ENCODE data around the gene SYCE3. TPM values are rescaled to one million over a fixed set of nuclear protein-coding genes. Genes with fewer than 3 reads are reported as not detected.
A peak's percentile ranks its signal among the peaks of the same experiment; 100 is the strongest.

The SYCE3 gene
- total RNA-seq, 1 donor from 2014 or later, result not detected

GRCh38 chr22:50587407-50587806, 24.7 kb upstream of the SYCE3 start:
- H3K9me3 Mint-ChIP-seq (ENCODE audit: unreplicated experiment), result peaks cover 8% of the 10 kb centered on the region
- no peak overlapping the region for H3K27ac Mint-ChIP-seq (ENCODE audit: unreplicated experiment)
- no peak for TF ChIP-seq CTCF (IDR thresholded peaks at IDR 0.05; ENCODE audit: partially characterized antibody, unreplicated experiment)
- H3K4me1 Mint-ChIP-seq (ENCODE audit: low read depth, unreplicated experiment), result peaks cover 3% of the 10 kb centered on the region
- no peak overlapping the region for H3K4me3 Mint-ChIP-seq (ENCODE audit: unreplicated experiment)
- H3K36me3 Mint-ChIP-seq (ENCODE audit: unreplicated experiment), result peaks cover 10% of the 10 kb centered on the region
- DNase-seq, result no peak
- peaks cover 17% of the 10 kb centered on the region for H3K27me3 Mint-ChIP-seq (ENCODE audit: unreplicated experiment)

GRCh38 chr22:50586416-50586815, 23.7 kb upstream of the SYCE3 start:
- peaks cover 6% of the 10 kb centered on the region for H3K4me1 Mint-ChIP-seq (ENCODE audit: low read depth, unreplicated experiment)
- no peak for DNase-seq
- H3K4me3 Mint-ChIP-seq (ENCODE audit: unreplicated experiment), result no peak overlapping the region
- peaks cover 6% of the 10 kb centered on the region for H3K36me3 Mint-ChIP-seq (ENCODE audit: unreplicated experiment)
- TF ChIP-seq CTCF (IDR thresholded peaks at IDR 0.05; ENCODE audit: partially characterized antibody, unreplicated experiment), result no peak
- H3K27me3 Mint-ChIP-seq (ENCODE audit: unreplicated experiment), result peaks cover 17% of the 10 kb centered on the region
- H3K9me3 Mint-ChIP-seq (ENCODE audit: unreplicated experiment), result peaks cover 10% of the 10 kb centered on the region
- H3K27ac Mint-ChIP-seq (ENCODE audit: unreplicated experiment), result no peak overlapping the region

GRCh38 chr22:50585781-50586180, 23.1 kb upstream of the SYCE3 start:
- H3K27ac Mint-ChIP-seq (ENCODE audit: unreplicated experiment), result no peak overlapping the region
- H3K27me3 Mint-ChIP-seq (ENCODE audit: unreplicated experiment), result peaks cover 17% of the 10 kb centered on the region
- no peak for DNase-seq
- H3K4me1 Mint-ChIP-seq (ENCODE audit: low read depth, unreplicated experiment), result peaks cover 7% of the 10 kb centered on the region
- H3K4me3 Mint-ChIP-seq (ENCODE audit: unreplicated experiment), result no peak overlapping the region
- no peak for TF ChIP-seq CTCF (IDR thresholded peaks at IDR 0.05; ENCODE audit: partially characterized antibody, unreplicated experiment)
- H3K36me3 Mint-ChIP-seq (ENCODE audit: unreplicated experiment), result peaks cover 6% of the 10 kb centered on the region
- peaks cover 10% of the 10 kb centered on the region for H3K9me3 Mint-ChIP-seq (ENCODE audit: unreplicated experiment)

GRCh38 chr22:50585238-50585637, 22.5 kb upstream of the SYCE3 start:
- H3K4me1 Mint-ChIP-seq (ENCODE audit: low read depth, unreplicated experiment), result peaks cover 8% of the 10 kb centered on the region
- H3K27ac Mint-ChIP-seq (ENCODE audit: unreplicated experiment), result no peak overlapping the region
- H3K27me3 Mint-ChIP-seq (ENCODE audit: unreplicated experiment), result peaks cover 17% of the 10 kb centered on the region
- TF ChIP-seq CTCF (IDR thresholded peaks at IDR 0.05; ENCODE audit: partially characterized antibody, unreplicated experiment), result no peak
- H3K4me3 Mint-ChIP-seq (ENCODE audit: unreplicated experiment), result no peak overlapping the region
- H3K36me3 Mint-ChIP-seq (ENCODE audit: unreplicated experiment), result peaks cover 6% of the 10 kb centered on the region
- H3K9me3 Mint-ChIP-seq (ENCODE audit: unreplicated experiment), result peaks cover 10% of the 10 kb centered on the region
- DNase-seq, result no peak

GRCh38 chr22:50584106-50585096, 21.7 kb upstream of the SYCE3 start:
- DNase-seq, result no peak
- H3K4me3 Mint-ChIP-seq (ENCODE audit: unreplicated experiment), result peak overlapping the region; percentile 98
- TF ChIP-seq CTCF (IDR thresholded peaks at IDR 0.05; ENCODE audit: partially characterized antibody, unreplicated experiment), result no peak
- H3K9me3 Mint-ChIP-seq (ENCODE audit: unreplicated experiment), result peaks cover 10% of the 10 kb centered on the region
- H3K36me3 Mint-ChIP-seq (ENCODE audit: unreplicated experiment), result peaks cover 6% of the 10 kb centered on the region
- no peak overlapping the region for H3K27ac Mint-ChIP-seq (ENCODE audit: unreplicated experiment)
- H3K4me1 Mint-ChIP-seq (ENCODE audit: low read depth, unreplicated experiment), result peaks cover 15% of the 10 kb centered on the region
- H3K27me3 Mint-ChIP-seq (ENCODE audit: unreplicated experiment), result peaks cover 17% of the 10 kb centered on the region
